Measurements from ENCODE around the gene ASB15.

Gene ASB15

DNA sequence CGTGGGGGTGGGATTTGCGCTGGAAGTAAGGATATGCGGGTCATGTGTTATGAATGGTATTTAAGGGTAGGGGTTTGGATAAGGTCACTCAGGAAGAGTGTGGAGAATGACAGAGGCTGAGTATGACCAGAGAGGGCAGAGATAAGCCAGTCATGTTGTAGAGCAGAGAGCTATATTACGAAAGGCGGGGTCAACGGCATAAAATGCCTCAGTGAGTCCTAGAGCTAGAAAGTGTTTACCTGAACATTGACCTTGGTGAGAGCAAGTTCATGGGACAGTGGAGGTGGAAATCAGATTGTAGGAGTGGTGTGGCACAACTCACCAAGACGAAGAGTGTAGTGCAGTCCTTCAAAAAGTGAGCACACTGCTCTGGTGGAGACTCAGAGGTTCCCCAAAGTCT lies 67.9 kb downstream of the ASB15 start:
- DNase-seq, result no peak

DNA sequence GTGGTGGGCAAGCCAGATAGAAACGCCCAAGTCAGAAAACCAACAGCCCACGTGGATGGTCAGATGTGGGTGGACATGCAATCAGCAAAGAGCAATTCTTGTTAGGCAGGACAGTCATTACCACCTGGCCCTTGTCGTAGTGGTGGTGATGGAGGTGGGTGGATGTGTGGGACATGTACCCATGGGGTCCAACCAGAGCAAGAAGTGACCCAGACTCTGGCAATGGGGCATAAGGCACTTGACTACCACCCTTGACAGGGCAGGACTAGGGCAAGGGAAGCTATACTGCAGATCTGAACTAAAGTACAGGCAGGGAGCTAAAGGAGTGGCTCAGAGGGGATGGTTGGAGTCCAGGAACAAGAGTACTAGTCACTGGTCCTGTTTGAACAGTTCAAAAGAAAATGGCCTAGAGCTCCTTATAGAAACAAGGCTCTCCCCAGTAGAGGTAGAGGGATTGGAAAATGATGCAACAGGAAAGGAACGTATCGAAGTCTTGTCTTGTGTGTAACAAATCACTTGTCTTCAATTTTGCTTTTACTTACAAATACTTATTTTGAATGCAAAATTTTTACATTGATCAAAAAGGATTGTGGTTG lies 71.6 kb downstream of the ASB15 start:
- no peak for DNase-seq

DNA sequence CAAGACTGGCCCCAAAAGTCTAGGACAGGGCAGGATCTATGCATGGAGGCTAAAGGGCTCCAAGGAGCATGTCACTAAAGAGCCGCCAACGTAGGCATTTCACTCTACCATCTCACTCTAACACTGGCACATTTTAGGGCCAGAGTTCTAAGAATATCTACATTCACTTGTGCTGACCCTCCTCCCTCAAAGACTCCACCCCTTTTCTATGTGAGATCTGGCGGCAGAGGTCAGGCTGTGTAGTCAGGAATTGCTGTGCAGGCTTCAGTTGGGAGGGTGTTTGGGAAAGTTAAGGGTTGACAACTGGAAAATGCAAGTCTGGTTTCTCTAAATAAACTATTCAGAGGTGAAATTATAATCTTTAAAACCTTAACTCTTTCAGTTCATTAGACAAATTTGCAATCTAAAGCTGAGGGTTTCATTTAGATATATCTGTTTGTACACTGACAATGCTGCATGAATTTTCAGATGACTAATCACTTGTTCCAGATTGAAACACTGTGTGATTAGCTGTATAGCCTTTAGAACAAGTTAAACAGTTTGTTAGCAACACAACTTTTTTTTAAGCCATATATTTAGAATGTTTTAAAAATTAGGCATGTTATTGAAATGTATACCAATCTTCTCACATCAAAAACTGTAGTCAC lies 72.3 kb downstream of the ASB15 start:
- no peak for DNase-seq

DNA sequence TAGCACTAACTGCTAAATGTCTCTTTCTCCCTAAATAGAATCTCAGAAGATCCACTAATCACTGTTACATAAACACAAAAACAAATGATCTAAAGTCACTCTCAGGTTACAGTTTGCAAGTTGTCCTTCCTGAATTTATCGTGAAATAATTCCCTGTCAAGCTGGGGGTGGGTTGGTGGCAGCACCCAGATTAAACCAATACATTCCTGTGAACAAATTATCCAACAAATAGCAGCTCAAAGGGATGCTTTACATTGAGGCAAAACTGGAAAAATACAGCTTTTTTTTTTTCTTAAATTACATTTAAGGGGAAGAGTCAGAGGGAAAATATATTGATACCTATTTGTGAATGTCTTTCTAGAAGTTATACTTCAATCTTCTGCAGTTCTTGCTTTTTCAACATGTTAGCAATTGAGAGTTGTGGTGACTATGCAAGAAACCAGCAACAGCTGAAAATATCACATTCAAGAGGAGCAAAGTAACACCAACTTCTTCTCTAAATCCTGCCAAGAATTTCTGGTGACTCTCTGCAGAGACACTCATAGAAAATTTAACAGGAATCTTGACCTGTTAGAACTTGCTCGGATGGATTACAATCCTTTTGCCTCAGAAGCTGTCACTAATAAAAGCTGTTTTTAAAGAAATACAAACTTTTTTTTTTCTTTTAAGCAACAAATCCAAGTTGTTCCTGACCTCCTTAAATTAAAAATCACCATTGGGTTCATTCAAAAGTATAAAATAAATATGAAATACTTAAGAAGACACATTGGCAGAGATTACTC lies 73.0 kb downstream of the ASB15 start:
- no peak for DNase-seq

DNA sequence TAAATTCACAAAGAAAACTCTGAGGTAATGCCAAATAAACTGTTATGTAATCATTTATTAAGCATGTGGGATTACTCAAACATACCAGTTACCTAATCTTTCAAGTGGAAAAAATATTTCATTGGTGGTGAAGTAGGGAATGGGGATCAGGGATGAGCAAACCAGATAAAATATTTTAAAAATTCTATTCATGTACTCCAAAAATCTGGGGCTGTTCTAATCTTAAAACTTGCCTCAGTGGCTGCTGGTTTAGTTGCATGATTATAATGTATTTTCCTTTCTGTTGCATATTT lies 73.5 kb downstream of the ASB15 start:
- DNase-seq, result no peak

DNA sequence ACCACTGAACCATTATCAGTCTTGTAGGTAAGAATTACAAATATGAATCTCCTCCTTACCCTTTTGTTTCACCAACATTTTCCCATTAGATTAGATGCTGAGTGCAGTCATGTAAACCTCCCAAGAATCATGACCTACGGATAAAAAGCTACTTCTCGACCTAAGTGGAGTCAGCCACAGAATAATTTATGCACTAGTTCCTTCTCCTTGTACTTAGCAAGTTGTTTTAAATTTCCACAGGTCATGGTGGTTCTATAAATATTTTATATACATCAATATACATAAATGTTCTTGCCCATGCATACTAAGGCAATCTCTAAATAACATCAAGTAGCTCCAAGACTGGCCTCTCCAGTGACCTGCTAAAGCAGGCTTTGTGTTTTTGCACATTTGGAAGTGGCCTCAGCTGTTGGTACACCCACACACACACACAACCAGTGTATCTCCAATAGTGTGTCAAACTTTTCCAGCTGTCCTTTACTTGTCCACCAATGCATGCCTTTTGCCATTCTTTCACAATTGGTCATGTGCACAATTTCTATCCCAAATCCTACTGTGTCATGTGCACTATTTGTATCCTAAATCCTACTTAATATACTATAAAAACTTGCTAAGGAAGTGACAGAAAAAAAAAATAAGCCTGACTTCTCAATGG lies 75.6 kb downstream of the ASB15 start:
- no peak for DNase-seq

DNA sequence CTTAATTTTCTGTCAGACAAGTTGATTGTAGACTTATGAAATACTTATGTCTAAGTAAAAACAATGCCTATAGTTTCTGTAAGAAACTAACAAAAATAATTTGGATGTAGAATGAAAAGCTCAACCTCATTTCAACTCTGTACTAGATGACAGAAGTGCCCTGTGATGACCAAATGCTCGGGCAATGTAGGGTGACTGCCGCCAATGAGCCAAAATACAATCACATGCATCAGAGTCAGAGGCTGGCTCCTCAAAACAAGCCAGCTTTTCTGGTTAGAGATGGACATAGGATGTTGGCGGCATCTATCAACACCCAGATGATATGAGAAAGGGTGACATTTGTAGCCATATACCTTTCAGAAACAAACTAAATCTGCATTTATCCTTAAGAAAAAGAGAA lies 78.0 kb downstream of the ASB15 start:
- DNase-seq, result no peak

DNA sequence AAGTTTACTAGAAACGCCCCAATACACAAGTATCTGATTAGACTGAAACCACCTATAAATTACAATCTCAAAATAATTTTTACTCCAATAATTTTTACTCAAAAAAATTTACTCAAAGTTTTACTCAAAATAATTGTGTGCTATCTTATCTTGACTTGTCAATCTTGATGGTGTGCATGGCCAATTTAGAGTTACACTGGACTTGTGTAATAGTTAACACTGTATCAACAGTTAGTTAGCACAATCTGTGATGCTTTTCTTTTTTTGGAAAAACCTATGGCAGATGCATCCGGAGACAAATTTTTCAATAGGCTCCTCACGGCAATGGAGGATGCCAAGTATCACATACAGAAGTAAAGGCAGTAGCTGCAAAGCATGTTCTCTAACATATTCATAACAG lies 79.0 kb downstream of the ASB15 start:
- DNase-seq, result no peak

DNA sequence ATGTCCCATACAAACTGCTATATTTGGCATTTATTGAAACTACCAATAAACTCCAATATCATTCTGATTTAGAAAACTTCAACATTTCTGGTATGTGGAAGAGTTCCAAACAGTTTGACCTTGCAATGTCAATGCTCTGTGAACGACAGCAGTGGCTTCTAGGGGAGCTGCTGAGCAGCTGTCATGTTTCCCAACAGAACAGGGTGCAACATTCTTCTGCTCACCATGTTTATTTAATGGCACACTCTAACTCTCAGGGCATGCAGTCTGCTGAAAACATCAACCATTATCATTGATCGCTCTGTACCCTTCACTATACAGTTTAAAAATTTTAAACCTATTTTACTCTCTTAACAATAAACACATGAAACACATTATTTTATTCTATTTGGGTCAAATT lies 79.9 kb downstream of the ASB15 start:
- DNase-seq, result no peak

DNA sequence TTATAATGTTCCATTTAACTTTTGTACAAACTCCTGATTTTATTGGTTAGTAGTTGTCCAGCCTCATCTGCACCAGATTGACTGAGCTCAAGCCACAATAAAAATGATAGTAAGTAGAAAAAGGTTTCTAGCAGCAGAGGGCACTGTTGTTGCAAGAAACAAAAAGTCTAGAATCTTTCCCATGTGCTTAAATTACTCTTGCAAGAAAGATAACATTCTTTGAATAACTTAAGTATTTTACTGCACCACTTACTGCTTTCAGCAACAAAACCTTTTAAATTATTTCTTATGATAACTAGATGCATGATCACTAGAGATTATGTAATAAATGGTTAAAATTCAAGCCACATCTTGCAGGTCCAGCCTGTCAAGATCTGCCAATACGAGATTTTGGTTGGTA lies 81.1 kb downstream of the ASB15 start:
- DNase-seq, result peak in 2 of 5 donors; percentile 5 to 41

DNA sequence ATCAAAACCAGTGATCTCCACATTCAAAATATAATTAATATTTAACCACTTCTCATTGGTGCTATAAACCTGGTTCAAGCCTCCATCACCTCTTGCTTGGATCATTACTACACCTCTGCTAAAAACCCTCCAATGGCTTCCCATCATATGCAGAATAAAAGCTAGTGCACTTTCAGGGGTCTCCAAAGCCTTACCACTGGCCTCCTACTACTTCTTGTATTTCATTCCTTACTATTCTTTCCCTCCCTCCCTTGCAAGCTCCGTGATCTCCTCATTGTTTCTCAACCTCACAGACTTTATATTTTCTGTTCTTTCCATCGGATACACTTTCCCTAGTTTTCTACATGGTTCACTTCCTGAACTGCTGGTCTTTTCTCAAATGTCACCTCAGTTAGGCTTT lies 85.5 kb downstream of the ASB15 start:
- no peak for DNase-seq

DNA sequence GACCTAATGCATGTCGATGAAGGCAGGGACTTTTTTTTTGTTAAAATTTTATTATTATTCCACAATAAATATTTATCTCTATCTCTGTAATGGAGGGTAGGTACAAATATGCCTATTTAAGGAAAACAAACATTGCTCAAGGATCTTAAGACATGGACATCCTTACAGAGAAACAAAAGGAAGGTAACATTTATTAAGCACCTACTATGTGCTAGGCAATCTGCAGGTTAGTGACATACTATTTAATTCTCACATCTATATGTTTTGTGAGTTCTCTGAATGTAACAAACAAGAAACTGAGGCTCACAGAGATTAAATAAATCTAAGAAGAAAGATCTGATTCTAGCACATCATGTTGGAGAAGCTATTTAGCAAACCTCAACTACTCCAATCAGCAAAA lies 86.1 kb downstream of the ASB15 start:
- DNase-seq, result no peak
